ENCODE data around the gene POC1A. TPM values are rescaled to one million over a fixed set of nuclear protein-coding genes. Genes with fewer than 3 reads are reported as not detected.

POC1A gene
- polyA plus RNA-seq, 1 of the 3 experiments (the other 2 are of a cell fraction) = 11.7 TPM

DNA sequence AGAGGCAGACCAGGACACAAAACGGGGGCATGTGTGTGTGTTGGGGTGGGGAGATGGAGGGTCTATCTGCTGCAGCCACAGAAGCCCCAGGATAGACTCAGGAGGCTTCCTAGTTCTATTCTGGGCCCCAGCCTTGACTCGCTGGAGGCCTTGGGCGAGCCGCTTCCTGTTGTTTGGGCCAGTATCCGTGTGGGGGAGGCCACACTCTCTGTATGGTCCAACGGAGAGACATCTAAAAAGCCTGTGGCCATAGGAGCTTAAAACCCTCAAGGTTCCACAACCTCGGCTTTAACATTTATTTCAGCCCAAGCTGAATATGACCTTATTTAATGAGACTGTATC, 32.8 kb downstream of the POC1A start:
- Histone ChIP-seq H3K9me3 (no peaks in the 10 kb centered on the region), H3K4me1 (ENCODE audit: control insufficient read depth in 1 of 2, insufficient read depth in 2 of 2, low read depth in 1 of 2, low read length in 1 of 2) (peaks cover 0 to 29% of the 10 kb centered on the region in 2 experiments; a peak in 1 of 4 replicates), H3K9me2 (no peaks in the 10 kb centered on the region), H3K27ac (ENCODE audit: low read depth in 2 of 2, low read length in 1 of 2) (peak overlapping the region in 1 of 2 experiments; percentile 73; a peak in 1 of 4 replicates), H3K36me3 (replicated peaks in 1 of 2; ENCODE audit: control insufficient read depth in 1 of 2, insufficient read depth in 2 of 2, low read length in 1 of 2) (peaks cover 0 to 20% of the 10 kb centered on the region in 2 experiments), H3K9ac (no peak overlapping the region), H3F3A (replicated peaks; ENCODE audit: insufficient read depth) (no peaks in the 10 kb centered on the region), H4K20me1 (ENCODE audit: insufficient read depth) (no peaks in the 10 kb centered on the region), H2AFZ (ENCODE audit: low read depth) (no peak overlapping the region), H3K4me3 (ENCODE audit: low read depth in 2 of 2, low read length in 1 of 2) (no peak overlapping the region), H3K4me2 (no peak overlapping the region), H3K79me2 (ENCODE audit: insufficient read depth) (no peaks in the 10 kb centered on the region), H3K27me3 (ENCODE audit: insufficient read depth) (no peaks in the 10 kb centered on the region)
- TF ChIP-seq JUND (IDR thresholded peaks at IDR 0.05) (no peak), RCOR1 (IDR thresholded peaks at IDR 0.05; ENCODE audit: low read length) (no peak), EZH2phosphoT487 (IDR thresholded peaks at IDR 0.05; ENCODE audit: borderline replicate concordance, low read depth) (no peak), RFX5 (IDR thresholded peaks at IDR 0.05; ENCODE audit: low read length) (no peak), FOXJ3 (CRISPR knock-in tag; IDR thresholded peaks at IDR 0.05) (no peak), FOXM1 (IDR thresholded peaks at IDR 0.05; ENCODE audit: low read depth) (no peak), MXI1 (IDR thresholded peaks at IDR 0.05; ENCODE audit: low read depth, low read length) (no peak)
- TF ChIP-seq, protein P1, sequence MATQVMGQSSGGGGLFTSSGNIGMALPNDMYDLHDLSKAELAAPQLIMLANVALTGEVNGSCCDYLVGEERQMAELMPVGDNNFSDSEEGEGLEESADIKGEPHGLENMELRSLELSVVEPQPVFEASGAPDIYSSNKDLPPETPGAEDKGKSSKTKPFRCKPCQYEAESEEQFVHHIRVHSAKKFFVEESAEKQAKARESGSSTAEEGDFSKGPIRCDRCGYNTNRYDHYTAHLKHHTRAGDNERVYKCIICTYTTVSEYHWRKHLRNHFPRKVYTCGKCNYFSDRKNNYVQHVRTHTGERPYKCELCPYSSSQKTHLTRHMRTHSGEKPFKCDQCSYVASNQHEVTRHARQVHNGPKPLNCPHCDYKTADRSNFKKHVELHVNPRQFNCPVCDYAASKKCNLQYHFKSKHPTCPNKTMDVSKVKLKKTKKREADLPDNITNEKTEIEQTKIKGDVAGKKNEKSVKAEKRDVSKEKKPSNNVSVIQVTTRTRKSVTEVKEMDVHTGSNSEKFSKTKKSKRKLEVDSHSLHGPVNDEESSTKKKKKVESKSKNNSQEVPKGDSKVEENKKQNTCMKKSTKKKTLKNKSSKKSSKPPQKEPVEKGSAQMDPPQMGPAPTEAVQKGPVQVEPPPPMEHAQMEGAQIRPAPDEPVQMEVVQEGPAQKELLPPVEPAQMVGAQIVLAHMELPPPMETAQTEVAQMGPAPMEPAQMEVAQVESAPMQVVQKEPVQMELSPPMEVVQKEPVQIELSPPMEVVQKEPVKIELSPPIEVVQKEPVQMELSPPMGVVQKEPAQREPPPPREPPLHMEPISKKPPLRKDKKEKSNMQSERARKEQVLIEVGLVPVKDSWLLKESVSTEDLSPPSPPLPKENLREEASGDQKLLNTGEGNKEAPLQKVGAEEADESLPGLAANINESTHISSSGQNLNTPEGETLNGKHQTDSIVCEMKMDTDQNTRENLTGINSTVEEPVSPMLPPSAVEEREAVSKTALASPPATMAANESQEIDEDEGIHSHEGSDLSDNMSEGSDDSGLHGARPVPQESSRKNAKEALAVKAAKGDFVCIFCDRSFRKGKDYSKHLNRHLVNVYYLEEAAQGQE (IDR thresholded peaks at IDR 0.05; ENCODE audit: low read depth, low read length) = no peak
- TF ChIP-seq, protein P2, sequence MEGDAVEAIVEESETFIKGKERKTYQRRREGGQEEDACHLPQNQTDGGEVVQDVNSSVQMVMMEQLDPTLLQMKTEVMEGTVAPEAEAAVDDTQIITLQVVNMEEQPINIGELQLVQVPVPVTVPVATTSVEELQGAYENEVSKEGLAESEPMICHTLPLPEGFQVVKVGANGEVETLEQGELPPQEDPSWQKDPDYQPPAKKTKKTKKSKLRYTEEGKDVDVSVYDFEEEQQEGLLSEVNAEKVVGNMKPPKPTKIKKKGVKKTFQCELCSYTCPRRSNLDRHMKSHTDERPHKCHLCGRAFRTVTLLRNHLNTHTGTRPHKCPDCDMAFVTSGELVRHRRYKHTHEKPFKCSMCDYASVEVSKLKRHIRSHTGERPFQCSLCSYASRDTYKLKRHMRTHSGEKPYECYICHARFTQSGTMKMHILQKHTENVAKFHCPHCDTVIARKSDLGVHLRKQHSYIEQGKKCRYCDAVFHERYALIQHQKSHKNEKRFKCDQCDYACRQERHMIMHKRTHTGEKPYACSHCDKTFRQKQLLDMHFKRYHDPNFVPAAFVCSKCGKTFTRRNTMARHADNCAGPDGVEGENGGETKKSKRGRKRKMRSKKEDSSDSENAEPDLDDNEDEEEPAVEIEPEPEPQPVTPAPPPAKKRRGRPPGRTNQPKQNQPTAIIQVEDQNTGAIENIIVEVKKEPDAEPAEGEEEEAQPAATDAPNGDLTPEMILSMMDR (IDR thresholded peaks at IDR 0.05) = no peak
- CTCF ChIA-PET = interaction anchor here (1.0 to 12.7 kb wide), 14 partner anchors 11 to 178 kb away, joined by 3 to 366 read pairs (median 8); partner anchors contain the start of gene DUSP7
- DNase-seq = no peak
- 84% methylated on average over 7 of the region's 7 CpGs for WGBS (ENCODE audit: low lambda C conversion rate)
- POLR2A ChIA-PET = interaction anchor here (0.6 to 2.4 kb wide), 4 partner anchors 13 to 117 kb away, joined by 3 to 15 read pairs (median 4); no protein-coding TSS in a partner anchor
